GM12875 (cell line): Measurements from ENCODE around the gene PHF2.

Experiments
- H3K4me3 ChIP-seq: one replicate; pipeline ENCODE4 v1.5.1; 2011; ENCODE audit warnings: low read depth, low read length, control low read depth
- CTCF ChIP-seq: IDR thresholded peaks from 2 replicates; pipeline ENCODE4 v1.5.1; 2011; ENCODE audit warnings: low read depth, mild to moderate bottlenecking, control low read depth, inconsistent platforms, low read length, moderate library complexity, borderline replicate concordance; ENCODE audit not compliant: insufficient read depth

Gene PHF2

GRCh38 chr9:93698140-93698908 is 121.9 kb downstream of the PHF2 start:
- no peak overlapping the region for H3K4me3 ChIP-seq
- TF ChIP-seq CTCF = no peak

GRCh38 chr9:93699650-93700049 is 123.3 kb downstream of the PHF2 start:
- TF ChIP-seq CTCF = no peak
- H3K4me3 ChIP-seq = no peak overlapping the region

GRCh38 chr9:93701494-93702218 is 125.3 kb downstream of the PHF2 start:
- H3K4me3 ChIP-seq = no peak overlapping the region
- no peak for TF ChIP-seq CTCF

- no peak overlapping the region for H3K4me3 ChIP-seq
- 0 out of 2 replicates have a peak, but pooled peaks have one; percentile 9 for TF ChIP-seq CTCF
These were observed 125.9 kb downstream of the PHF2 start for GRCh38 chr9:93702261-93702660.

- H3K4me3 ChIP-seq = no peak overlapping the region
- TF ChIP-seq CTCF = no peak
These were observed 132.1 kb downstream of the PHF2 start for GRCh38 chr9:93708289-93708986.

GRCh38 chr9:93708987-93709302 is 132.6 kb downstream of the PHF2 start:
- TF ChIP-seq CTCF = no peak
- no peak overlapping the region for H3K4me3 ChIP-seq
